Measurements from ENCODE around the gene HSD17B3.

The HSD17B3 gene

GRCh38 chr9:96343515-96344360 is 41.8 kb upstream of the HSD17B3 start:
- DNase-seq (ENCODE audit: extremely low spot score) = no peak
- POLR2A ChIA-PET = no interaction called here
- TF ChIP-seq ZNF384 (IDR thresholded peaks at IDR 0.05) (no peak), FOXK2 (IDR thresholded peaks at IDR 0.05) (no peak), FOXA1 (IDR thresholded peaks at IDR 0.05) (no peak), FOXM1 (IDR thresholded peaks at IDR 0.05; ENCODE audit: borderline replicate concordance) (no peak), LEF1 (IDR thresholded peaks at IDR 0.05; ENCODE audit: borderline replicate concordance) (no peak), BHLHE40 (IDR thresholded peaks at IDR 0.05; ENCODE audit: borderline replicate concordance) (no peak)
- CTCF ChIA-PET = interaction anchor here (1.9 kb wide), 1 partner anchor 16 kb away, joined by 7 read pairs; no protein-coding TSS in a partner anchor

- ChIA-PET POLR2A (no interaction called here), CTCF (no interaction called here)
- DNase-seq (ENCODE audit: extremely low spot score) = no peak
- no peak for TF ChIP-seq ARNT (IDR thresholded peaks at IDR 0.05)
- no peak for TF ChIP-seq TARDBP (IDR thresholded peaks at IDR 0.05)
- TF ChIP-seq FOXK2 (IDR thresholded peaks at IDR 0.05) = no peak
- TF ChIP-seq L3MBTL2 (conservative IDR thresholded peaks at IDR 0.05) = no peak
- TF ChIP-seq PKNOX1 (IDR thresholded peaks at IDR 0.05) = no peak
Measured at GRCh38 chr9:96342571-96343245, 40.7 kb upstream of the HSD17B3 start.

- POLR2A ChIA-PET = no interaction called here
- TF ChIP-seq BHLHE40 (IDR thresholded peaks at IDR 0.05; ENCODE audit: borderline replicate concordance) (no peak), NFRKB (IDR thresholded peaks at IDR 0.05) (no peak), PKNOX1 (IDR thresholded peaks at IDR 0.05) (no peak), FOXM1 (IDR thresholded peaks at IDR 0.05; ENCODE audit: borderline replicate concordance) (no peak), ARNT (IDR thresholded peaks at IDR 0.05) (no peak), FOXA1 (IDR thresholded peaks at IDR 0.05) (no peak), HDGF (IDR thresholded peaks at IDR 0.05; ENCODE audit: borderline replicate concordance) (no peak), CTBP1 (IDR thresholded peaks at IDR 0.05; ENCODE audit: borderline replicate concordance) (no peak), L3MBTL2 (conservative IDR thresholded peaks at IDR 0.05) (no peak), LEF1 (IDR thresholded peaks at IDR 0.05; ENCODE audit: borderline replicate concordance) (no peak), TARDBP (IDR thresholded peaks at IDR 0.05) (no peak), SUZ12 (IDR thresholded peaks at IDR 0.05) (no peak), ZNF384 (IDR thresholded peaks at IDR 0.05) (no peak), FOXK2 (IDR thresholded peaks at IDR 0.05) (no peak), SP1 (IDR thresholded peaks at IDR 0.05) (no peak), ELF4 (IDR thresholded peaks at IDR 0.05) (no peak)
- no peak for DNase-seq (ENCODE audit: extremely low spot score)
- CTCF ChIA-PET = no interaction called here
Measured at GRCh38 chr9:96340707-96341106, 38.7 kb upstream of the HSD17B3 start.

- ChIA-PET CTCF (no interaction called here), POLR2A (no interaction called here)
- TF ChIP-seq FOXK2 (IDR thresholded peaks at IDR 0.05) = no peak
- TF ChIP-seq ZNF384 (IDR thresholded peaks at IDR 0.05) = no peak
- no peak for TF ChIP-seq SP1 (IDR thresholded peaks at IDR 0.05)
- TF ChIP-seq FOXM1 (IDR thresholded peaks at IDR 0.05; ENCODE audit: borderline replicate concordance) = no peak
- TF ChIP-seq FOXA1 (IDR thresholded peaks at IDR 0.05) = no peak
- DNase-seq (ENCODE audit: extremely low spot score) = no peak
Measured at GRCh38 chr9:96338299-96338698, 36.3 kb upstream of the HSD17B3 start.

- POLR2A ChIA-PET = no interaction called here
Measured at GRCh38 chr9:96333958-96334357, 32.0 kb upstream of the HSD17B3 start.

More at GRCh38 chr9:96333958-96334357, 32.0 kb upstream of the HSD17B3 start:
- CTCF ChIA-PET = no interaction called here
- no peak for DNase-seq (ENCODE audit: extremely low spot score)
- TF ChIP-seq ELF4 (IDR thresholded peaks at IDR 0.05) (no peak), ARNT (IDR thresholded peaks at IDR 0.05) (no peak), FOXA1 (IDR thresholded peaks at IDR 0.05) (no peak), NFRKB (IDR thresholded peaks at IDR 0.05) (no peak), LEF1 (IDR thresholded peaks at IDR 0.05; ENCODE audit: borderline replicate concordance) (no peak), FOXK2 (IDR thresholded peaks at IDR 0.05) (no peak), PKNOX1 (IDR thresholded peaks at IDR 0.05) (no peak), SP1 (IDR thresholded peaks at IDR 0.05) (no peak), FOXM1 (IDR thresholded peaks at IDR 0.05; ENCODE audit: borderline replicate concordance) (no peak), SUZ12 (IDR thresholded peaks at IDR 0.05) (no peak), HDGF (IDR thresholded peaks at IDR 0.05; ENCODE audit: borderline replicate concordance) (no peak), L3MBTL2 (conservative IDR thresholded peaks at IDR 0.05) (no peak), CTBP1 (IDR thresholded peaks at IDR 0.05; ENCODE audit: borderline replicate concordance) (no peak), BHLHE40 (IDR thresholded peaks at IDR 0.05; ENCODE audit: borderline replicate concordance) (no peak), ZNF384 (IDR thresholded peaks at IDR 0.05) (no peak), TARDBP (IDR thresholded peaks at IDR 0.05) (no peak)
